T1000 (cell line): ENCODE data around the gene ADAMTS18.

Source experiments
- DNase-seq: peaks from one replicate; lab custom pipeline; 2025; ENCODE audit warnings: mixed read lengths; lab: John Stamatoyannopoulos, UW

ADAMTS18 gene

DNA sequence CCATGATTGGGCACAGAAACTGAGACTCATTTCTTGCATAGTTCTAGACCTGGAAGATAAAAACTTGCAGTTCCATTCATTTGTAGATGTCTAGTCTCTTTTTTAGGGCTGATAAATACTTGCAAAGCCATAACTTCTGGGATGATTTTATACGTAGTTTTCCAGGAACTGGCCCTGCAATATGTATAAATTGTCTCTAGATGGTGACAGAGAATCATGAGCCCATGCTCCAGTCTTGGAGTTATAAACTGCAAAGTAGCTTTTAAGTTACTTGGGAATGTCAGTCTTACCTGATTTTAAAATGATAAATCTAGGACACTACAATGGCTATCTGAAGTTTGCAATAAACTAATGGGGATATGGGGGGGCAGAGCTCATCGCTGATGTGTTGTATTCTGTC lies 3.0 kb upstream of the ADAMTS18 start:
- no peak for DNase-seq

DNA sequence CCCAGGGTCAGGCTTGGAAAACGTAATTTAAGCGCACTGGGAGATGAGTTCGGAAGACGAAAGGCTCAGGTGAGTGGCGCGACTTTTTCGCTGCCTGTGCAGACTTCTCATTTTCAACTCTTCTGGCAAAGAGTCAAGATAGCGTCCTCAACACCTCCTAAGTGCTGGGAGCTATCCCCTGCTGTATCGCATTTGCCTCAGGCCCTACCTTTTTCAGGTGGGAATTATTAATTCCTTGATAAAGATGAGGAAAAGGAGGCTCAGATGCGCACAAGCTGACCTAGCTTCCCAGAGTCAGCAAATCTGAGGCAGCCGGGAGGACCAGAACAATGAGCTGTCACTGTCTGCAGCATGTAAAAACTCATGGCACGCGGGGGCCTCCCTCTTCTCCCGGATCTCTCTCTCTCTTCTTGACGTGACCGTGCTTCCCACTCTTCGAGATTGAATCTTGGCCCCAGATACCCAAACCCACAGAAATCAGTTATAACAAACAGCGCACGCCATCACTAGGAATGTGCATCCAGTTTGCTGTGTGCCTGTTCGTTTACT lies 512 bp upstream of the ADAMTS18 start:
- no peak for DNase-seq

DNA sequence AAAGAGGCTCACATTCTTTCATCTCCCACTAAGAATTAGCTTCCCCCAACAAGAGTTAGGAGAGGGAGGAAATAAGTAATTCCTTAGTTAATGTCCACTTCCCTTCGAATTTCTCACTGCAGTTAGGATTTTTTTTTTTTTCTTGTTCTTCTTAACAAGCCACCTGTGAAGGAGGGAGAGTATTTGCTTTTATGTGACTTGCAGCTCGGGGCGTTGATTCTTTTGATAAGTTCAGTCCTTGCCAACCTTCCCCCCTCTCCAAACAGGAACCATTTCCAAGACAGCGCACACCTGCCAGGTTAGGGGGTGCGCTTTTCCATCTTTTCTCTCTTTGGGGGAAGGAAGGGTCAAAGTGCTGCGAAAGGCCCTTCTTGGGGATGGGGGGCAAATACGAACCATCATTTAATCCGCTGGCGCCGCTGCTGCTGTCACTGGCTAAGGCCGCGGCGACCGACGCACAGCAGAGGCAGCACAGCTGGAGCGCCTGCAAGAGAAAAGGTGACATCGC lies 758 bp downstream of the ADAMTS18 start:
- DNase-seq: no peak

DNA sequence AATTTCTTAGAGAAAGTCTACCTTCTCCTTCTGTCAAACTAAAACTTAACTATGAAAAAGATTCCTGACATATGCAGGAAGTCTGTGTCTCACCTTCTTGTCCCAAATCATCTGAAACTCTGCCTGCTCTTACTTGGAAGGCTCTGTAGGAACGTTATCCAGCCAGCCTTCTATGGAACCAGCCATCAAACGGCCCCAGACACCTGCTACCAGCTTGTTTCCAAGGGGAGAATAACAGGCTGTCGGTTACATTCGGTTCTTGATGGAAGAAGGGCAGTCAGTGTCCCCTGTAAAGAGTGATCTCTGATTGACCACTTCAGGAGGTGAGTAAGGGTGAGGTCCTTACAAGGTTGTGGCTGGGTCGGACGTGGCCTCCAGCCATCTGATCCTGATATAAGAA lies 1.7 kb downstream of the ADAMTS18 start:
- no peak for DNase-seq

DNA sequence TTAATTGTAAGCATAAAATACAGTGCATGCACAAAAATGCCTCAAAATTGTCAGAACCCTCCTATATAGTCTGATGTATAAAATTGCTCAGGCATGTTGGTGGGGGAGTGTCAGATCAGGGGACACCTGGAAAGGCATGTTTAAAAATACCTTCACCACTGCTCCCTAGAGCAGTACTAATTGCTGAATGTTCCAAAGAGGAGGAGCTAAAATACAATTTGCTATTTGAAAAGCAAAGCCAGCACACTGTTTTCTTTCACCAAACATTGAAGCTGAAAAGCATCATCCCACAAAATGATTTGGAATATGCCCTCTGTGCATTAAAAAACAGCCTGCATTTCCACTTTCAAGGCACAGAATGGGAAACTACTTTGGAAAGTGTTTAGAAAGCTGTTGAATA lies 2.6 kb downstream of the ADAMTS18 start:
- no peak for DNase-seq

DNA sequence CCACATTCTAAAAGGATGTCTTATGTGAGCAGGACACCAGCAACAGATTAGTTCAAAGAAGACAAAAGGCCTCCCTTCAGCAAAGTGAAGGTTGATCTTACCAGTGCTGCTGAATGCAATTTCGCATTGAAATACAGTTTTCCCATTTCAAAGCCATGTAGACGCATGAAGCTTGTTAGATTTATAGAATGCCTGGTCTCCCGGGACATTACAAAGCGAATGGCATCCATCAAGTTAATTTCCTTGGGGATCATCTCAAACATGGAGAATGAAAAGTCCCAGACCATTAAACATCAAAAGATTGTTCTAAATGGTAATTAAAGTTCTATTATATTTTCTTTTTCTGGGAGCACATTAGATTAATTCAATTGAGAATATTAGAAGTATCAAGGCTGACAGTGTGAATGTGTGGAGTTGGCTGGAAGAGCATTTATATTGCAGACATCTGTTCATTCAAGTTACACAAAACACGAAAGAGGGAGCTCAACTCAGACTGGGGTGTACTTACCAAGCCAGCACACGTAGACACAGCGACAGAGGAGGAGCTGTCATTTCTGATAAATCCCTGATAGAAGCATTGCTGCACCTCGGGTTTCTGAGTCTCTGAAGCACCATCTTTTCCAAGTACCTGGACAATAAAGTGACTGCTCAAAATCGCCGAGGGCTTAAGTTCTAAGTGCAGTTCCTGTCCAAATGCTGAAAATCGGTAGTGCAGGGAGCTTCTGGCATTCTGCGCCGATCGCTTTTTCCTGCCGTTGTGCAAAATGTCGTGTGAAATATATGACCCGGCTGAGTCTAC lies 3.8 kb downstream of the ADAMTS18 start:
- no peak for DNase-seq

DNA sequence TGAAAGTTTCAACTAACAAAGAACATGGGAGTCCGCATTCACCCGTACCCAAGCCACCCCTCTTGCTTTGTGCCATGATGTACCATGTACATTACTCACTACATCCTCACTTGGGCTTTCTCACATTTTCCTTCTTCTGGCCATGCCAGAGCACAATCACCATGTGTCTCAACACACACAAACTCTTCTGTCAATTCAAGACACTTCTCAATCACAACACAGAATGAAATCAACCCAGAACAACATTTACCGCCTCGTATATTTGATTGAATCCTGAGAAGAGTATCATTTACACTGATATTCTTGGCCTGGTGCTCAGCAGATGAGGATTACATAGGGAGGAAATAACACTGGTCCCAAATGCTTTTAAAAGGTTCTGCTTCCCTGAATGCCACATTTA lies 4.5 kb downstream of the ADAMTS18 start:
- DNase-seq: no peak

DNA sequence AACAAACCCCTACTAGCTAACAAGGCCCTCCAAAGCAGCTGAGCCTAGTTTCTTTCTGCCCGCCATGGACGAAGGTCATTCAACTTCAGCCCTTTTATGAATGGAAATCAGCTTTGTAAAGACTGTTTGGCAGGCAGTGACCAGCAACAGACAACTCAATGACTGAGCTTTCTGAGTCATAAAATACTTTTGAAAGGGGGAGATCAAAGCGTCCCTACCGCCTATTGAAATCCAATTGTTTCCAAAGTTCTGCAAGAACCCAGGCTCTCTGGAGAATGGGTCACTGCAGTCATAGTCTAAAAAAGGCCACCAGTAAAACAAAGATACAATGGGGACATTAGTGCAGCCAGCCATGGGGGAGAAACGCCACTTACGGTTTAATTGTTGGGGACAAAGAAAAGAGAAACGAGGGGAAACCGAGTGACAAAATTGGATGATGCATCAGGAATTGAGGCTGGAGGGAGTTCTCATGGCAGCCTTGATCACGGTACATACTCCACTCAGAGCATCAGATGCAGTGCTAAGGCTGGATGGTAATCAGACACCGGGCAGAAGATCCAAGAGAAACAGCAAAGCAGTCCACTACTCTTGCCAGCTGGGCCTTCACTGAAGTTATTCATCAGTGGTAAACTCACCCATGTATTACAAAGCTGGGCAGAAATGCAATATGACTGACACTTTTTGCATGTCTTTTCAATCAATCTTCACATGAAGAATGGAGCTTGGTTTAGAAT lies 9.8 kb downstream of the ADAMTS18 start:
- no peak for DNase-seq

DNA sequence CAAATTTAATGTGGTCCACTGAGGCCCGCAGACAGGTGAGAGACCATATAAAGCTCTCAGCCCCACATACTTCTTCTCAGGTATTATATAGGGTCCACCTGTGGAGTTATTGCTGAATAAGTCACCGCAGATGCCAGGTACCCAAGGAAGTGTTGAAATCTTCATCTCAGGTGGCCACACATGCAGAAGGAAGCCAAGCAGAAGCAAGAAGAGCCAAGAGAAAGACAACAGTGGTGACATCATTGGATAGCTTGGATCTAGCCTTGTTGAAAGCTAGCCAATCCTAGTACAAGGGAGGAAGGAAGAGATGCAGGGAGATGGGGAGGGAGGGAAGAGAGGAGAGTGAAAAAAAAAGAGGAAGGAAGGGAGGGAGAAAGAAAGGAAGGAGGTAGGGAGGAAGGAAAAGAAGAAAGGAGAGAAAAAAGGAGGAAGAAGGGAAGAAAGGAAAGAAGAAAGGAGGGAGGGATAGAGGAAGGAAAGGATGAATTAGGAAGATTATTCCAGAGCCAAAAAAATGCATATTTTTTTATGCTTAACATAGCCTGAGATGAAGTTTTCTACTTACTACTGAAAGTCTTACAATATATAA lies 12.5 kb downstream of the ADAMTS18 start:
- DNase-seq: no peak

DNA sequence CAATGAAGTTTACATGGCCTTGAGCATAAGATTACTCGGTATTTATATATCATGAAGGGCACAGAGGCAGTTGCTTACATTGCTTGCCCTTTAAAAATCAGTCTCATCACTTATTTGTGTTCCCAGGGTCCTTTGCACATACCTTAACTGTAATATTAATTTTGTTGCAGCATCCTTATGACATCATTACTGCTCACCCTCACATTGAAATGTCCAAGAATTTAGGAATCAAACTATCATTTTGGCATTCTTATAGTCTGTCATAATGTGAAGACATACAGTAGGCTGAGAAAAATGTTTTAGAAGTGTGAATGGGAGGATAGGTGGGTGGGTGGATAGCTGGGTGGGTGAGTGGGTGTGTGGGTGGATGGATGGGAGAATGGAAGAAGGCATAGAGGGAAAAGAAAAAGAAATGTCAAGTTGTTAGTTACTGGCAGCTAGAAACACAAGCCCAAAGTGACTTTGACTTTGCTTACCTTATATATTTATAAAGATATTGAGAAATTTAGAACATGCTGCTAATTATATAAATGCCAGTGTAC lies 17.8 kb downstream of the ADAMTS18 start:
- no peak for DNase-seq

DNA sequence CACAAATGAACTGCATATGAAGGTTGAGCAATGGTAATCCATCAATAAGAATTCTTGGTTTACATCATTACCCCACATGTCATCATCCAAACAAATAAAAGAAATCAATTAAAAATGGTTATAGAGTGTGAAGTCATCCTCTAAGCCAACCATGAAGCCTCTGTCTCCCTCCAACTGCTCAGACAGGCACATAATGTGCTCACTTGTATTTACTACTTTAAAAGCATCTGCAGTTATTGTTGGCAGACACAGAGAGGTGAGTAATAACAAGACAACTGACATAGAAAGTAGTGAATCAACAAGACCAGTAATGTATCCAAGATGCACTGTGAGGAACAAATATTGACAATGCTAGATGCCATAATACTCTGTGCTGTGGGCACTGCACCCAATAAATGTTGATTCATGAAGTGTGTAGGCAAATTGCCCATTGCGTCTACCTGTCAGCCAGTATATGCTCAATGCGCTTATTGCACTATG lies 20.0 kb downstream of the ADAMTS18 start:
- no peak for DNase-seq

DNA sequence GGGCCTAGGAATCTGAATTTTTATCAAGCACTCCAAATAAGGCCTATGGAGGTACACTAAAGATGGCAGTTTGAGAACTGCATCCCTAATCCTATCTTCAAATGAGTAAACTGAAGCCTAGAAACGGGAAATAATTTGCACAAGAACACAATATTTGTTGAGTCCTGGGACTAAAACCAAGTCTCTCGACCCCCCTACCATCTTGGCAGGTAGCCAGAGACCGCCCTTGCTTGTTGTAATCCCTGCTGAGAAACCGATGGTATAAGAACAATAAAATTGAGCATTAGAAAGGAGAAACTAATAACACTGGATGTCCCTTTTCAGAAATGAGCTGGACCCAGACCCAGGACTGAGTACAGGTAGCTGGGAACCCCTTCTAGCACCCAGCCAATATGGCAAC lies 24.4 kb downstream of the ADAMTS18 start:
- no peak for DNase-seq

DNA sequence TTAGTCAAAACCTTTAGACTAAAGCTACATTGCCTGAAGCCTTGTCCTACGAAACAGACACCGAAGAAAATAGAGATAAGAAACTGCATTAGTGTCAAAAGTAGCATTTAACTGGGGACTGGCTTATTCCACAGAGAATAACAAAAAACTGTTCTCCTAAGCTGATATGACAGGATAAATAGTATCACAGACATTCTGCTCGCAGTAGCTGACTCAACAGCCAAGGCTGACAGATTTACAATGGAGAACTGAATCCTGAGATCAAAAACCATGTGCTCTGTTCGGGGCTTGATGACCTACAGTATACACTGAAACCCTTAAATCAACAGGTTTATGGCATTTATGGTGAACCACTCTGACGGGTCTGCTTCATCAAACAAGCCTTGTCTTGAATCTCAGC lies 25.5 kb downstream of the ADAMTS18 start:
- DNase-seq: no peak

DNA sequence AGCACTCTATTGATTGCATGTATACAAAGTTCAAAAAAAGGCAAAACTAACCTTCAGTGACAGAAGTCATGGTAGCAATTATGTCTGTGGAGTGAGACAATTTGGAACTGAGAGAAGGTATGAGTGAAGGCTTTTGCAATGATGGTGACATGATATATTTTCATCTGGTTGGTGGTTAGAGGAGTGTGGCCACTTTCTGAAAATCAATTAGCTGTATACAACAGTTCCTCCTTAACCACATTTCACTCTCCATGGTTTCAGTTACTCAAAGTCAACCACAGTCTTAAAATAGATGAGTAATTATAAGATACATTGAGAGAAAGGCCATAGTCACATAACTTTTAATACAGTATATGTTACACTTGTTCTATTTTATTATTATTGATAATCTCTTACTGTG lies 26.2 kb downstream of the ADAMTS18 start:
- no peak for DNase-seq

DNA sequence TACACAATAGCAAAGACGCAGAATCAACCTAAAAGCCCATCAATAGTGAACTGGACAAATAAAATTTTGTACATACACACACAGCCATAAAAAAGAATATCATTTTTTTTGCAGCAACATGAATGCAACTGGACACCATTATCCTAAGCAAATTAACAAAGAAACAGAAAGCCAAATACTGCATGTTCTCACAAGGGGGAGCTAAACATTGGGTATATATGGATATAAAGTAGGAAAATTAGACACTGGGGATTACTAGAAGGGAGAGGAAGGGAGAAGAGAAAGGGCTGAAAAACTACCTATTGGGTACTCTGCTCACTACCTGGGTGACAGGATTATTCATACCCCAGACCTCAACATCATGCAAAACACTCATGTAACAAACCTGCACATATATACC lies 28.2 kb downstream of the ADAMTS18 start:
- no peak for DNase-seq

DNA sequence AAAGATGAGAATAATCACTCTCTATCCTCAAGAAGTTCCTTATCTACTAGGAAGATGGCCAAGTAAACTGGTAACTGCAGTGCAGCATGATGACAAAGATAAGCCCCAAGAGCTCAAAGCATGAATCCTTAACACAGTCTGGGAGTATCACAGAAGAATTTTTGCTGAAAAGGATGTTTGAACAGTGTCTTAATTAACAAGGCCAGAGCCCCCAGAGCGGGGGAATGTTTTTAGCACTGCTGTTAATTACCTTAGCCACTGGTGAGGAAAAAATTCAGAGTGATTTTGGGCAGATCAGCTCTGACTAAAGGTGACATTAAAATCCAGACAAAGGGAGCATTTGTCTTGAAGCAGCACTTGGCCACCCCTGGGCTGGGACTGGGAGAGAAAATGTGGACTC lies 30.1 kb downstream of the ADAMTS18 start:
- DNase-seq: no peak

DNA sequence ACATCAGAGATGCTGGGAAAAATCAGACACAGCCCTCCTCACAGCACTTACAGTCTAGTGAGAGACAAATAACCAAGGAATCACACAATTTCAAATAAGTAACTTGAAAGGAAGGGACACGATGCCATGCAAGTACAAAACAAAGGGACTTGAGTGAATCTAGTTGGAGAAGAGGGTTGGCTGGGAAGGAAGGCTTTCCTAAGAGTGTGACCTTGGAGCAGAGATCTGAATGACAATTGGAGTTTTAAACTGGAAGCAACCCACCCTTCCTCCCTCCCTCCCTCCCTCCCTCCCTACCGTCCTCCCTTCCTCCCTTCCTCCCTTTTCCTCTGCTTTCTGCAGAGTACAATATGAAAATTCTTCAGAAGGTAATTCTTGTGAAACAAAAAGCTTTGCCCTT lies 31.1 kb downstream of the ADAMTS18 start:
- no peak for DNase-seq

DNA sequence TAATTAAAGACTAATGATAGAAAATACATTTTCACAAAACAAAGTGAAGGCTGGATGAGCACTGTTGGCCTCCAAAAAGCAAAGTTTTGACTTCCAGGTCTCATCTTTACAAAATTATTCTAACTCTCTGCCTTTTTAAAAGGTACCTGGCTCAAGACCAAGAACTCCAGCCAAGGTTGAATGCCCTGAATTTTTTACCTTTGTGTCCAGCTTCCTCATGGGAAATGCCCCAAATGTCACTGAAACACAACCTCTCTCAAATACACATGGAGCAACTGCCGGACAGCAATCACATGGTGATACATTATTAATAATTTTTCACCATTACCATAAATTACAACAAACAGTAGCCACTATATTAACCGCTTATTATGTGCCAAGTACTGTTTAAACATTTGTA lies 32.2 kb downstream of the ADAMTS18 start:
- no peak for DNase-seq

DNA sequence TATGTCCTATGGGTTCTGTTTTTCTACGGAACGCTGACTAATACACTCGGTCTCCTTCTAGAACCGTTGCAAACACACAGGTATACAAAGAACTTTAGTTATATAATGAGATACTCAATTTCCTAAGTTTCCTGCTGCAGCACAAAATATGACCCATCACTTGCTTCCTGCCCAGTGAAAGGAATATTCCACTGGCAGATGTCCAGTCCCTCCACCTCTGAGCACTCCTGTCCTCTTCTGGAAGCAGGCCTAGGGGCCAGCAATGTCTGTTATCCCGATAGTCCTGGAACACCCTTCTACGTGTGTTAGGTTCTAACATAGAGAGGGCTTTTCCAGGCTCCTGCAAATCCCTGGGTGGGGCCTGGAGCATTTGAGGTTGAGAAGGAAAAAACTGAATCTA lies 32.7 kb downstream of the ADAMTS18 start:
- no peak for DNase-seq

DNA sequence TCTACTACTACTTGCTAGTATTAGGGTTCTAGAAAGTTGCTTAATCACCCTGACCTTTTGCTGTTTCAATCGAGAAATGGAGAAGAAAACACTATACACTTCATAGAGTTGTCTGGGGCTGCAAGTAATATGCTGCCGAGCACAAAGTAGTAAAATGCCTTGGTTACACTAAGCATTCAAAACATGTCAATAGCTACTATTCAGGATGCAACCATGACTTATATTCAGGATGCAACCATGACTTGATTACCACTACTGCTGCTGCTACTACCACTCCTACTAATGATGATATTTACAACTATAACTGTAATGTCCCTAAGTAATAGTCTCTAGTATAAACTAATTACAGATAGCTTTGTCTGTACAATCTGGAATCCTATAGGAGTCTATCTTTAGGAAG lies 35.3 kb downstream of the ADAMTS18 start:
- DNase-seq: no peak

DNA sequence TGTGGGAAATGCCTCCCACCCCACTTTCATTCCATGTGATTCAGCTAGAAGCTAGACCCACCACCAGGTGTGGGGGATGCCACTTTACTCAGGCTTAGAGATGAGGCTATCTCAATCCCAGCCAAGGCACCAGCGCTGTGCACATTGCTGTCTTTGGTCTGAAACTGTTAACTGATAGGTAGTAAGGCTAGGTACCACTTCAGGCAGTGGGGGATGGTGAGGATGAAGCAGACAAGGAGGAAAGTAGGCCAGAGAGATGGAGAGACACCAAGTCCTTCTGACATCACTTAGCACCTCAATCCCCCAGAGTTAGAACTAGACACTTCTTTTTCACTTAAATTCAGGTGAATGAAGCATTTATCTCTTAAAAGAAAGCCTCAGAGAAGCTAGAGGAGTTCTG lies 35.8 kb downstream of the ADAMTS18 start:
- no peak for DNase-seq

DNA sequence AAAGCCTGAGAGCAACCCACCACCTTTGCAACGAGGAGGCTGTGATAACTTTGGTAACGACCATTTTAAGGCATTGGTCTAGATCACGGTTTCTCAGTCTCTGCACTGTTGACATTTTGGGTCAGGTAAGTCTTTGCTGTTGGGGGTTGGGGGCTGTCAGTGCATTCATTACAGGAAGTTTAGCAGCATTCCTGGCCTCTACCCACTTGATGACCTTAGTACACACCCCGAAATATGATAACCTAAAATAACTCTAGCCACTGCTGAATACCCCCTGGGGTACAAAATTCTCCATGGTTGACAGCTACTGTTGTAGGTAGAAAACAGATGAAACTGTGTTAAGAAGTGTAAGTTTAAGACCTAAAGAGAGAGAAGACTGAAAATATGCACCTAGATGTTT lies 36.3 kb downstream of the ADAMTS18 start:
- DNase-seq: no peak
